OCI-LY1 (cell line): ENCODE results near the gene FHIT.
"Not testable (repeated sequence)": the region's sequence is repeated elsewhere in the genome, so short reads cannot be mapped to it uniquely, and the experiment has no call there.

ENCODE experiments used
- H2AFZ ChIP-seq: fragments of 200-600 bp; sonication (generic), shearing (Covaris generic); 2 replicates; pipeline ENCODE4 v1.6.0; 2014; ENCODE audit warnings: antibody characterized with exemption, mild to moderate bottlenecking, low read length
- H3F3A ChIP-seq: fragments of 200-600 bp; sonication (generic), shearing (Covaris generic); 2 replicates; pipeline ENCODE4 v1.6.0; 2014; ENCODE audit warnings: mild to moderate bottlenecking, antibody characterized with exemption, low read length, moderate library complexity; ENCODE audit not compliant: insufficient read depth
- H3K27ac ChIP-seq: fragments of 200-600 bp; sonication (generic); 2 replicates; pipeline ENCODE4 v1.5.1; 2014; ENCODE audit warnings: low read length, mixed run types, mild to moderate bottlenecking, low read depth; ENCODE audit not compliant: poor library complexity, severe bottlenecking
- H3K27me3 ChIP-seq: fragments of 200-600 bp; sonication (generic); 2 replicates; pipeline ENCODE4 v1.6.0; 2014; ENCODE audit warnings: antibody characterized with exemption, mild to moderate bottlenecking, low read length, moderate library complexity; ENCODE audit not compliant: insufficient read depth
- H3K36me3 ChIP-seq: fragments of 200-600 bp; sonication (generic); 2 replicates; pipeline ENCODE4 v1.6.1; 2014; ENCODE audit warnings: mild to moderate bottlenecking, antibody characterized with exemption, low read length, moderate library complexity, mixed read lengths; ENCODE audit not compliant: insufficient read depth
- H3K4me1 ChIP-seq: fragments of 200-600 bp; sonication (generic); 2 replicates; pipeline ENCODE4 v1.5.1; 2014; ENCODE audit warnings: mild to moderate bottlenecking, low read length, moderate library complexity; ENCODE audit not compliant: insufficient read depth, severe bottlenecking
- H3K4me2 ChIP-seq: fragments of 200-600 bp; sonication (generic), shearing (Covaris generic); 2 replicates; pipeline ENCODE4 v1.6.1; 2014; ENCODE audit warnings: low read length
- H3K4me3 ChIP-seq: fragments of 200-600 bp; sonication (generic); 2 replicates; pipeline ENCODE4 v1.5.1; 2014; ENCODE audit warnings: low read length, low read depth, mild to moderate bottlenecking, mixed read lengths; ENCODE audit not compliant: poor library complexity, severe bottlenecking
- H3K79me2 ChIP-seq: fragments of 200-600 bp; shearing (Covaris generic); 2 replicates; pipeline ENCODE4 v1.6.1; 2016; ENCODE audit warnings: mixed run types, low read length, mixed read lengths; ENCODE audit not compliant: insufficient read depth
- H3K9ac ChIP-seq: fragments of 200-600 bp; sonication (generic), shearing (Covaris generic); 2 replicates; pipeline ENCODE4 v1.6.1; 2014; ENCODE audit warnings: mild to moderate bottlenecking, low read length, mixed read lengths
- H3K9me2 ChIP-seq: fragments of 200-600 bp; sonication (generic), shearing (Covaris generic); 2 replicates; pipeline ENCODE4 v1.6.1; 2014; ENCODE audit warnings: low read depth, mild to moderate bottlenecking, low read length, mixed read lengths
- H3K9me3 ChIP-seq: fragments of 200-600 bp; shearing (Covaris generic); 2 replicates; pipeline ENCODE4 v1.6.1; 2014; ENCODE audit warnings: low read length, mixed read lengths
- H4K20me1 ChIP-seq: fragments of 200-600 bp; sonication (generic), shearing (Covaris generic); 2 replicates; pipeline ENCODE4 v1.6.0; 2016; ENCODE audit warnings: mild to moderate bottlenecking, low read length; ENCODE audit not compliant: insufficient read depth
- CTCF ChIP-seq: fragments of 200-600 bp; sonication (generic), shearing (Covaris generic); IDR thresholded peaks from 2 replicates; pipeline ENCODE4 v1.5.1; 2017; ENCODE audit warnings: mild to moderate bottlenecking, antibody characterized with exemption, low read length, moderate library complexity, mixed read lengths
- EZH2 ChIP-seq: fragments of 200-600 bp; sonication (generic), shearing (Covaris generic); IDR thresholded peaks from 2 replicates; pipeline ENCODE4 v1.8.0; 2017; ENCODE audit warnings: borderline replicate concordance, mixed run types, mild to moderate bottlenecking, antibody characterized with exemption, low read length, moderate library complexity, mixed read lengths

Gene FHIT

GRCh38 chr3:59935025-59935424 is 1316.2 kb downstream of the FHIT start:
- H2AFZ ChIP-seq: no peak overlapping the region
- H3K4me3 ChIP-seq: no peak overlapping the region
- TF ChIP-seq EZH2: no peak
- no peak for TF ChIP-seq CTCF
- no peaks in the 10 kb centered on the region for H3K79me2 ChIP-seq
- no peaks in the 10 kb centered on the region for H3K27me3 ChIP-seq
- no peaks in the 10 kb centered on the region for H4K20me1 ChIP-seq
- H3K4me2 ChIP-seq: no peak overlapping the region
- H3K36me3 ChIP-seq: no peaks in the 10 kb centered on the region
- no peaks in the 10 kb centered on the region for H3K4me1 ChIP-seq
- no peaks in the 10 kb centered on the region for H3F3A ChIP-seq
- no peak overlapping the region for H3K27ac ChIP-seq
- no peaks in the 10 kb centered on the region for H3K9me2 ChIP-seq
- H3K9me3 ChIP-seq: no peaks in the 10 kb centered on the region
- no peak overlapping the region for H3K9ac ChIP-seq

GRCh38 chr3:59934560-59934959 is 1316.7 kb downstream of the FHIT start:
- not testable (repeated sequence) for H3K79me2 ChIP-seq, H3K36me3 ChIP-seq, H3K9me3 ChIP-seq, H3K4me3 ChIP-seq, H3K9me2 ChIP-seq, H3K9ac ChIP-seq, H4K20me1 ChIP-seq, H2AFZ ChIP-seq, H3K27me3 ChIP-seq, H3K27ac ChIP-seq, H3K4me2 ChIP-seq, H3K4me1 ChIP-seq, H3F3A ChIP-seq

GRCh38 chr3:59930170-59930569 is 1321.1 kb downstream of the FHIT start:
- no peak for TF ChIP-seq EZH2
- no peak for TF ChIP-seq CTCF
- no peak overlapping the region for H3K9ac ChIP-seq
- no peak overlapping the region for H3K4me2 ChIP-seq
- no peaks in the 10 kb centered on the region for H3K9me2 ChIP-seq
- no peak overlapping the region for H2AFZ ChIP-seq
- H3K79me2 ChIP-seq: no peaks in the 10 kb centered on the region
- no peaks in the 10 kb centered on the region for H3K9me3 ChIP-seq
- H3K27me3 ChIP-seq: no peaks in the 10 kb centered on the region
- H3K36me3 ChIP-seq: no peaks in the 10 kb centered on the region
- no peaks in the 10 kb centered on the region for H3F3A ChIP-seq
- H3K4me1 ChIP-seq: no peaks in the 10 kb centered on the region
- no peak overlapping the region for H3K27ac ChIP-seq
- H4K20me1 ChIP-seq: no peaks in the 10 kb centered on the region
- no peak overlapping the region for H3K4me3 ChIP-seq

GRCh38 chr3:59927056-59927455 is 1324.2 kb downstream of the FHIT start:
- Histone ChIP-seq H3K27me3 (no peaks in the 10 kb centered on the region), H4K20me1 (no peaks in the 10 kb centered on the region), H3K4me2 (no peak overlapping the region), H3F3A (no peaks in the 10 kb centered on the region), H3K9me2 (no peaks in the 10 kb centered on the region), H3K36me3 (no peaks in the 10 kb centered on the region), H3K4me1 (no peaks in the 10 kb centered on the region), H2AFZ (no peak overlapping the region), H3K27ac (no peak overlapping the region), H3K4me3 (no peak overlapping the region), H3K9me3 (no peaks in the 10 kb centered on the region), H3K9ac (no peak overlapping the region), H3K79me2 (no peaks in the 10 kb centered on the region)
- TF ChIP-seq CTCF (no peak), EZH2 (no peak)
